Measurements from ENCODE around the gene KAZN.

- no peak for TF ChIP-seq CTCF (IDR thresholded peaks at IDR 0.05)
- no peak for TF ChIP-seq EP300 (IDR thresholded peaks at IDR 0.05)
These were observed 79.6 kb downstream of the KAZN start for GRCh38 chr1:14678011-14678638.
